Neutrophil (primary cell): ENCODE data around the gene ASTN2.

Experiments
- H3K27ac ChIP-seq: fragments of 200-600 bp; sonication (generic); 2 replicates; pipeline ENCODE4 v1.5.1; 2016; ENCODE audit warnings: mild to moderate bottlenecking, moderate library complexity
- H3K27me3 ChIP-seq: fragments of 200-600 bp; sonication (generic); 2 replicates; pipeline ENCODE4 v1.6.0; 2016; ENCODE audit warnings: mild to moderate bottlenecking
- H3K36me3 ChIP-seq: fragments of 200-600 bp; sonication (generic); 2 replicates; pipeline ENCODE4 v1.5.1; 2017
- H3K4me1 ChIP-seq, 2 experiments: fragments of 200-600 bp in 1 of 2; sonication (generic) in 1 of 2; 1 replicate in 1 of 2; 2 replicates in 1 of 2; pipeline versions ENCODE4 v1.5.1 to v1.6.1; 2013 to 2016; ENCODE audit warnings: low read depth in 1 of 2, low read length in 1 of 2, mild to moderate bottlenecking in 1 of 2, moderate library complexity in 1 of 2; ENCODE audit not compliant: control insufficient read depth in 1 of 2, insufficient read depth in 1 of 2
- H3K4me3 ChIP-seq, 2 experiments: fragments of 200-600 bp in 1 of 2; sonication (generic) in 1 of 2; 1 replicate in 1 of 2; 2 replicates in 1 of 2; pipeline ENCODE4 v1.5.1; 2013 to 2016; ENCODE audit warnings: low read depth in 1 of 2, low read length in 1 of 2, mild to moderate bottlenecking in 1 of 2, moderate library complexity in 1 of 2
- H3K9me3 ChIP-seq: fragments of 200-600 bp; sonication (generic); 2 replicates; pipeline ENCODE4 v1.5.1; 2016
- TF ChIP-seq, protein P1 (sequence below): fragments of 200-600 bp; sonication (generic); IDR thresholded peaks from 2 replicates; pipeline ENCODE4 v1.5.1; 2016; ENCODE audit warnings: antibody characterized with exemption

Gene ASTN2

DNA sequence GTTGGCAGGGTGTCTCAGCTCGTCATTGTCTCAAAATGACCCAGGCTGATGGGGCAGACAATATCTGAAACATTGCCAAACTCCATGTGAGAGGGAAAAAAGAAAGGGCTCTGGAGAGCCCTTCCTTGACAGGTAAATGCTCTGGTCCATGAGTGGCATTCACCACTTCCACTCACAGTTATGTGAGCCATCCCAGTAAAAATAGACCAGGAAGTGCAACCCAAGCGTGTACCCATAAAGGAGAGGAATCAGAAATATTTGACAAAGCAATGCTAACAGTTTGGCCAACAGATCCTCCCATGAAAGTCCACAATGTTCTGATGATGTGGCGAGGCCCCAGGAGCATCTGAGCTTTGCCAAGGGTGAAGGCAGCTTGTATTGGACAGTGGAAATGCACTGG lies 49.4 kb downstream of the ASTN2 start:
- Histone ChIP-seq H3K4me3 (no peak overlapping the region), H3K27ac (no peak overlapping the region), H3K27me3 (no peaks in the 10 kb centered on the region), H3K36me3 (no peaks in the 10 kb centered on the region), H3K4me1 (no peaks in the 10 kb centered on the region), H3K9me3 (no peaks in the 10 kb centered on the region)
- TF ChIP-seq, protein P1, sequence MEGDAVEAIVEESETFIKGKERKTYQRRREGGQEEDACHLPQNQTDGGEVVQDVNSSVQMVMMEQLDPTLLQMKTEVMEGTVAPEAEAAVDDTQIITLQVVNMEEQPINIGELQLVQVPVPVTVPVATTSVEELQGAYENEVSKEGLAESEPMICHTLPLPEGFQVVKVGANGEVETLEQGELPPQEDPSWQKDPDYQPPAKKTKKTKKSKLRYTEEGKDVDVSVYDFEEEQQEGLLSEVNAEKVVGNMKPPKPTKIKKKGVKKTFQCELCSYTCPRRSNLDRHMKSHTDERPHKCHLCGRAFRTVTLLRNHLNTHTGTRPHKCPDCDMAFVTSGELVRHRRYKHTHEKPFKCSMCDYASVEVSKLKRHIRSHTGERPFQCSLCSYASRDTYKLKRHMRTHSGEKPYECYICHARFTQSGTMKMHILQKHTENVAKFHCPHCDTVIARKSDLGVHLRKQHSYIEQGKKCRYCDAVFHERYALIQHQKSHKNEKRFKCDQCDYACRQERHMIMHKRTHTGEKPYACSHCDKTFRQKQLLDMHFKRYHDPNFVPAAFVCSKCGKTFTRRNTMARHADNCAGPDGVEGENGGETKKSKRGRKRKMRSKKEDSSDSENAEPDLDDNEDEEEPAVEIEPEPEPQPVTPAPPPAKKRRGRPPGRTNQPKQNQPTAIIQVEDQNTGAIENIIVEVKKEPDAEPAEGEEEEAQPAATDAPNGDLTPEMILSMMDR, result no peak

- H3K4me1 ChIP-seq, result no peaks in the 10 kb centered on the region
- H3K27ac ChIP-seq, result no peak overlapping the region
- H3K9me3 ChIP-seq, result no peaks in the 10 kb centered on the region
- H3K36me3 ChIP-seq, result no peaks in the 10 kb centered on the region
- no peaks in the 10 kb centered on the region for H3K27me3 ChIP-seq
- TF ChIP-seq, protein P1, result no peak
- no peak overlapping the region for H3K4me3 ChIP-seq
These were observed 51.9 kb downstream of the ASTN2 start for GRCh38 chr9:117363006-117363405.

DNA sequence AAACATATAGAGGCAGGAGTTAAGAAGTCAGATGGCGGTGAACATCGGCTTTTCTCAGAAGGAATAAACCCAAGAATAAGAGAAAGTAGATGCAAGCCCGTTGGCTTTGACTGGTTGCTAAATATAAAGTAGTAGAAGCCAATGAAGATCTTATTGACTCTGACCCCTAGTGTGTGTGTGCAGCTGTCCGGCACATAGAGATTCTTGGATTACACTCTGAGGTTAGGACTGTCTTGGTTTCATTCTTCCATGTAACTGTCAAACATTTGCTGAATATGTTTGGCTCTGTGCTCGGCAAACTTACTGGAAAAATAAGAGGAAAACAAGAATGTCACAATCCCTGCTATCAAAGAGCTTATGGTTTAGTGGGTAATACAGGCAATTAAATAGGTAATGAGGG lies 54.9 kb downstream of the ASTN2 start:
- Histone ChIP-seq H3K4me3 (no peak overlapping the region), H3K4me1 (no peaks in the 10 kb centered on the region), H3K27me3 (no peaks in the 10 kb centered on the region), H3K9me3 (no peaks in the 10 kb centered on the region), H3K27ac (no peak overlapping the region), H3K36me3 (no peaks in the 10 kb centered on the region)
- TF ChIP-seq, protein P1, result no peak

DNA sequence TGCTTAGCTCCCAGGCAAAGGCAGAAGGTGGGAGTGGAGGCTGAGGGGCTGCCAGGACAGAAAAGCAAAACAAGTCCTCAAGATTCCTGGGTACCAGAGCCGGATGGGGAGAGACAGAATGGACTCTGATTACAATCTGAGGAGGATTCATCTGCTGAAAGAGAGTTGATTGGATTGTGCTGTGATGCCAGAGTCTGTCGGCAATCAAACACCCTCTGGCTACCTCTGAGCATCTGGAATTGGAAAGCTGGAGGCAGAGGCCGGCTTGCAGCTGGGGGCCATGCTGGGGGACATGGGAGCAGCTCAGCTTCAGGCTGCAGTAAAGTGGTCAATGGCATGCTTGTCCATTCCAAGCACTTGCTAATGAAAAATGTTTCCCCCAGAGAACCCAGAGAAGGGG lies 59.3 kb downstream of the ASTN2 start:
- Histone ChIP-seq H3K4me3 (no peak overlapping the region), H3K36me3 (no peaks in the 10 kb centered on the region), H3K9me3 (no peaks in the 10 kb centered on the region), H3K27me3 (no peaks in the 10 kb centered on the region), H3K27ac (no peak overlapping the region), H3K4me1 (no peaks in the 10 kb centered on the region)
- TF ChIP-seq, protein P1, result no peak

DNA sequence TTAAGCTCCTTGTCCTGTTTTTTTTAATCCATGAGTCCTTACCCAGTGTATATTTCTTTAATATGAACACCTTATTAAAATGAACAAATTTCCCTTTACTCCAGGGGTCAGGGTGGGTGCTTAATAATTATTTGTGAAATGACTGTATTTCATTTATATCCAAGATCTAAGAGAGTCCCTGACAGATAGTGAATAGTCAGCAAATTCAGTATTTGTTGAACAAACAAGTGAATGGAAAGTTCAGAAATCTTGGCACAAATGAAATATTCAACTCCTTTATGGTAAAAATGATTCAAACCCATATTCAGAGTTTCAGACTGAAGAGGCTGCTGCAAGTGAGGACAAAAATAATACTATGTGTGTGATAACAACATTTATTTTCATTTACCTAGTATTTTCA lies 59.9 kb downstream of the ASTN2 start:
- Histone ChIP-seq H3K36me3 (no peaks in the 10 kb centered on the region), H3K4me1 (no peaks in the 10 kb centered on the region), H3K27me3 (no peaks in the 10 kb centered on the region), H3K27ac (no peak overlapping the region), H3K4me3 (no peak overlapping the region), H3K9me3 (no peaks in the 10 kb centered on the region)
- TF ChIP-seq, protein P1, result no peak

- no peaks in the 10 kb centered on the region for H3K9me3 ChIP-seq
- no peak overlapping the region for H3K27ac ChIP-seq
- H3K27me3 ChIP-seq, result no peaks in the 10 kb centered on the region
- no peaks in the 10 kb centered on the region for H3K4me1 ChIP-seq
- TF ChIP-seq, protein P1, result no peak
- no peaks in the 10 kb centered on the region for H3K36me3 ChIP-seq
- no peak overlapping the region for H3K4me3 ChIP-seq
These were observed 60.5 kb downstream of the ASTN2 start for GRCh38 chr9:117354244-117354847.
